ENCODE measurements around the gene MAB21L2.

The MAB21L2 gene

GRCh38 chr4:150619042-150619441 is 37.1 kb downstream of the MAB21L2 start:
- DNase-seq (ENCODE audit: low read depth) = no peak

GRCh38 chr4:150624055-150624454 is 42.1 kb downstream of the MAB21L2 start:
- no peak for DNase-seq (ENCODE audit: low read depth)

DNA sequence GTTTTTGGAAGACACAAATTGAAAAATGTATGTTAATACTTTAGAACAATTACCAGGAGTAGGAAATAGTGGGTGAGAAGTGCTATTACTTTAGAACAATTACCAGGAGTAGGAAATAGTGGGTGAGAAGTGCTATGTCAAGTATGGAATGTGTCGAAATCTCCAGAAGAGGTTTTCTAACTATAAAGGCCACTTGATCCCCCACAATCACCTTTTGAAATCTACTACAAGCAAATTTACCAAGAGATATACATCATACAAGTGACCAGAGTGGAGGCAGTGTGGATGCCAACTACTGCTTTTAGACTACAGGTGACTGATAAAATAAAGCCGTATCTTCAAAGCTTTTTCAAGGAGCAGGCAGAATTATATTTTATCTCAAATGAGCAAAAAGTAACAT is 43.1 kb downstream of the MAB21L2 start:
- no peak for DNase-seq (ENCODE audit: low read depth)

DNA sequence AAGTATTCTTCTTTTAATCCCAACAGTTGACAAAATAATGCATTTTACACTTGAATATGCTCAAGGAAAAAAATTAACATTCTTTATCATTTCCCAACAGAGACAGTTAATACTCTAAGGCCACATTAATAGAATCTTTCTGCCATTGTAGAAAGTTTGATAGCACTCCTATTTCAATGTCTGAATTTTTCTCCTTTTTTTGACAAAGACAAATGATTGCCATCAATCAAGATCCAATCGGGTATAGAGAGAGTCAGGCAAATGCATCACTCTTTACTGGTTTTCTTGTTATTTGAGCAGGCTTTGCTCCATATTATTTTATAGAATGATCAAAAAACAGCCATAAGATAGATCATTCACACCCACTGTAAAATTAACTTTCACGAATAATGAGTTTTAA is 46.1 kb downstream of the MAB21L2 start:
- no peak for DNase-seq (ENCODE audit: low read depth)

- DNase-seq (ENCODE audit: low read depth) = no peak
These were observed 50.7 kb downstream of the MAB21L2 start for GRCh38 chr4:150632639-150633038.

Data from activated T-helper 9 cell treated with anti-CD3 and anti-CD28 coated beads, Interleukin-2, amount 50 U/mL, for 16 hours (primary cell).